ENCODE data around the gene FAM3D. TPM values are rescaled to one million over a fixed set of nuclear protein-coding genes. Genes with fewer than 3 reads are reported as not detected.

Gene FAM3D
- total RNA-seq, 1 experiment from 2014 or later, result 0.32 TPM

DNA sequence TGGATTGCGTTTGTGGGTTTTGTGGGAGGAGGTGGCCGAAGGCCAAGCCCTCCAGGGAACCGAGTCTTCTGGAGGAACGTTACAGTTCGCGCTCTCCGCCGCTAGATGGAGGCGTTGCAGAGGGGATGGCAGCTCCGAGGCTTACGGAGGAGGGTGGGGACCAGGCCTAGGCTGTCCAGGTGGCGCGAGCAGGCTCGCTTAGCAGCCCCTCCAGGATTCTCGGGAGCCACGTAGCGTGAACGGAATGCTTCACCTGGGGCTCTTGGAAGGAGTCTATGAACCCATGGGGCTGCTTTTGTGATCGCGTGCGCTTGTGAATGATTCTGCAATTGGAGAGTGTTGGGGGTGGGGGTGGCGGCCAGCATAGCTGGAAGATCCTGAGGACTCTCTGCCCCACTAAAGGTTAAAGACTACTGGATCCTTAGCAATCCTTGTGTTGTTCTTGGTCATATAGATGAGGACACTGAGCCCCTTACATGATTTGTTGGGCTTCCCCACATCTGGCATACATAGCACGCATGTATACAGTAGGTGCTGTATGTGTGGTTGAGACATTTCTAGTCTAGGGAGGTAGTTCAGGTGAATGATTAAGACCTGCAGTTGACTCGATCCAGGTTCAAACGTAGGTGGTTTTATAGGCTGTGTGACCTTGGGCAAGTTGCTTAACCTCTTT is 25.7 kb downstream of the FAM3D start:
- ATAC-seq, result peak; percentile 98
- DNase-seq (ENCODE audit: low read depth, low spot score), result peak; percentile 50
- no peaks in the 10 kb centered on the region for H3K9me2 ChIP-seq (ENCODE audit: insufficient read depth)
- ChIA-PET POLR2A (no interaction called here), CTCF (interaction anchor here (0.8 to 2.4 kb wide), 7 partner anchors 11 to 1169 kb away, joined by 3 to 17 read pairs (median 3); no protein-coding TSS in a partner anchor), RAD21 (ENCODE audit: low non-redundant PET in 1 of 2, low total read pairs in 2 of 2, uncharacterized antibody in 2 of 2, unreplicated experiment in 2 of 2) (no interaction called here)
- TF ChIP-seq CEBPB (IDR thresholded peaks at IDR 0.05; ENCODE audit: low read depth), result no peak
- TF ChIP-seq, protein P1, sequence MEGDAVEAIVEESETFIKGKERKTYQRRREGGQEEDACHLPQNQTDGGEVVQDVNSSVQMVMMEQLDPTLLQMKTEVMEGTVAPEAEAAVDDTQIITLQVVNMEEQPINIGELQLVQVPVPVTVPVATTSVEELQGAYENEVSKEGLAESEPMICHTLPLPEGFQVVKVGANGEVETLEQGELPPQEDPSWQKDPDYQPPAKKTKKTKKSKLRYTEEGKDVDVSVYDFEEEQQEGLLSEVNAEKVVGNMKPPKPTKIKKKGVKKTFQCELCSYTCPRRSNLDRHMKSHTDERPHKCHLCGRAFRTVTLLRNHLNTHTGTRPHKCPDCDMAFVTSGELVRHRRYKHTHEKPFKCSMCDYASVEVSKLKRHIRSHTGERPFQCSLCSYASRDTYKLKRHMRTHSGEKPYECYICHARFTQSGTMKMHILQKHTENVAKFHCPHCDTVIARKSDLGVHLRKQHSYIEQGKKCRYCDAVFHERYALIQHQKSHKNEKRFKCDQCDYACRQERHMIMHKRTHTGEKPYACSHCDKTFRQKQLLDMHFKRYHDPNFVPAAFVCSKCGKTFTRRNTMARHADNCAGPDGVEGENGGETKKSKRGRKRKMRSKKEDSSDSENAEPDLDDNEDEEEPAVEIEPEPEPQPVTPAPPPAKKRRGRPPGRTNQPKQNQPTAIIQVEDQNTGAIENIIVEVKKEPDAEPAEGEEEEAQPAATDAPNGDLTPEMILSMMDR (IDR thresholded peaks at IDR 0.05 in 2 of 3, conservative IDR thresholded peaks at IDR 0.05 in 1 of 3; ENCODE audit: borderline replicate concordance in 1 of 3, insufficient read depth in 1 of 3, low read depth in 2 of 3, low read length in 2 of 3), result peak; percentile 82 to 92 (median 91)
- no peak for TF ChIP-seq ELF1 (IDR thresholded peaks at IDR 0.05; ENCODE audit: borderline replicate concordance, low read depth)
- TF ChIP-seq YY1 (IDR thresholded peaks at IDR 0.05; ENCODE audit: extremely low read depth, insufficient replicate concordance, low read depth, low read length), result peak; percentile 14
- peak; percentile 98 for TF ChIP-seq RAD21 (IDR thresholded peaks at IDR 0.05; ENCODE audit: low read depth)
- intact Hi-C loops (cut with micrococcal nuclease), result loop anchor here (1.0 to 10.0 kb wide), 6 partner anchors 18 to 1216 kb away; partner anchors contain the start of gene CFAP20DC
- no peak overlapping the region for H3K27ac ChIP-seq (ENCODE audit: low read depth, low read length)
- H3K9me3 ChIP-seq (ENCODE audit: control insufficient read depth in 1 of 2, insufficient read depth in 1 of 2, low read depth in 1 of 2, low read length in 2 of 2), result no peaks in the 10 kb centered on the region
- H3K4me1 ChIP-seq (ENCODE audit: control insufficient read depth in 1 of 2, insufficient read depth in 2 of 2, low read length in 2 of 2), result peaks cover 0 to 5% of the 10 kb centered on the region in 2 experiments; a peak in 1 of 4 replicates
- H3K4me3 ChIP-seq (replicated peaks in 1 of 2; ENCODE audit: low read depth in 1 of 2, low read length in 2 of 2), result no peak overlapping the region
- no peaks in the 10 kb centered on the region for H3K36me3 ChIP-seq (ENCODE audit: control insufficient read depth in 1 of 2, insufficient read depth in 2 of 2, low read length in 2 of 2)
- H3K9ac ChIP-seq (ENCODE audit: low read length), result no peak overlapping the region
- H3K79me2 ChIP-seq (ENCODE audit: insufficient read depth, low read length), result no peaks in the 10 kb centered on the region
- no peaks in the 10 kb centered on the region for H4K20me1 ChIP-seq (ENCODE audit: insufficient read depth)
- no TSS peak for BruUV-seq (replicated peaks)
- H3K27me3 ChIP-seq (ENCODE audit: insufficient read depth, low read length), result no peaks in the 10 kb centered on the region
- H3K4me2 ChIP-seq (ENCODE audit: low read length), result peak overlapping the region; percentile 63
- H2AFZ ChIP-seq (ENCODE audit: low read depth, low read length, poor library complexity, severe bottlenecking), result peak overlapping the region; percentile 88

DNA sequence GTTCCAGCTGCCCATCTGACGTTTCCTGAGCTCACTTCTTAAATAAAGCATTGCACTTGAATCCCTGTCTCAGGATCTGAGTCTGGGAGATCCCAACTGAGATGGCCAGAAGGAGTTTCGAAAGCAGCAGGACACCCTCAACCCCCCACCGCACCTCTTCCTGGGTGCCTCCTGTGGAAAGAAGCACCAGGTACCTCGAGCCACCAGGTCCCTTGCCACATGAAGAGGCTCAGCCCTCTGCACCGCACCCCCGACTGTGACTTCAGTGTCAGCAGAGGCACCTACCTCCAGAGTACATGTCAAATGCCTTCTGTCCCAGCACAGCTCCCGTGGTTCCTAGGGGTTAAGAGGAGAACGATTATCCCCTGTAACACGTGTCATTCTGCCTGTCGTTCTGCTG is 26.7 kb downstream of the FAM3D start:
- H3K79me2 ChIP-seq (ENCODE audit: insufficient read depth, low read length), result no peaks in the 10 kb centered on the region
- H3K36me3 ChIP-seq (ENCODE audit: control insufficient read depth in 1 of 2, insufficient read depth in 2 of 2, low read length in 2 of 2), result no peaks in the 10 kb centered on the region
- H3K4me3 ChIP-seq (replicated peaks in 1 of 2; ENCODE audit: low read depth in 1 of 2, low read length in 2 of 2), result no peak overlapping the region
- ChIA-PET CTCF (interaction anchor here (2.0 kb wide), 1 partner anchor 10 kb away, joined by 17 read pairs; no protein-coding TSS in a partner anchor), POLR2A (no interaction called here), RAD21 (ENCODE audit: low non-redundant PET in 1 of 2, low total read pairs in 2 of 2, uncharacterized antibody in 2 of 2, unreplicated experiment in 2 of 2) (no interaction called here)
- DNase-seq (ENCODE audit: low read depth, low spot score) (no peak), ATAC-seq (no peak)
- H3K27ac ChIP-seq (ENCODE audit: low read depth, low read length), result no peak overlapping the region
- no peaks in the 10 kb centered on the region for H3K9me3 ChIP-seq (ENCODE audit: control insufficient read depth in 1 of 2, insufficient read depth in 1 of 2, low read depth in 1 of 2, low read length in 2 of 2)
- H3K27me3 ChIP-seq (ENCODE audit: insufficient read depth, low read length), result no peaks in the 10 kb centered on the region
- no peak overlapping the region for H3K9ac ChIP-seq (ENCODE audit: low read length)
- BruUV-seq (replicated peaks), result no TSS peak
- no peak overlapping the region for H3K4me2 ChIP-seq (ENCODE audit: low read length)
- H2AFZ ChIP-seq (ENCODE audit: low read depth, low read length, poor library complexity, severe bottlenecking), result no peak overlapping the region
- H3K9me2 ChIP-seq (ENCODE audit: insufficient read depth), result no peaks in the 10 kb centered on the region
- intact Hi-C loops (cut with micrococcal nuclease), result loop anchor here (1.0 to 10.0 kb wide), 6 partner anchors 19 to 1217 kb away; partner anchors contain the start of gene CFAP20DC
- peaks cover 0 to 5% of the 10 kb centered on the region in 2 experiments; a peak in 1 of 4 replicates for H3K4me1 ChIP-seq (ENCODE audit: control insufficient read depth in 1 of 2, insufficient read depth in 2 of 2, low read length in 2 of 2)
- H4K20me1 ChIP-seq (ENCODE audit: insufficient read depth), result no peaks in the 10 kb centered on the region
- no peak for TF ChIP-seq YY1 (IDR thresholded peaks at IDR 0.05; ENCODE audit: extremely low read depth, insufficient replicate concordance, low read depth, low read length)
- TF ChIP-seq EZH2phosphoT487 (IDR thresholded peaks at IDR 0.05; ENCODE audit: borderline replicate concordance), result no peak
- no peak for TF ChIP-seq EGR1 (IDR thresholded peaks at IDR 0.05; ENCODE audit: low read depth)
- TF ChIP-seq RAD21 (IDR thresholded peaks at IDR 0.05; ENCODE audit: low read depth), result no peak
- TF ChIP-seq TCF7L2 (IDR thresholded peaks at IDR 0.05; ENCODE audit: borderline replicate concordance, extremely low read depth, insufficient read depth, insufficient read length), result no peak
- no peak for TF ChIP-seq POLR2AphosphoS5 (IDR thresholded peaks at IDR 0.05; ENCODE audit: low read depth, low read length)
- TF ChIP-seq, protein P2, sequence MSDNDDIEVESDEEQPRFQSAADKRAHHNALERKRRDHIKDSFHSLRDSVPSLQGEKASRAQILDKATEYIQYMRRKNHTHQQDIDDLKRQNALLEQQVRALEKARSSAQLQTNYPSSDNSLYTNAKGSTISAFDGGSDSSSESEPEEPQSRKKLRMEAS (IDR thresholded peaks at IDR 0.05), result no peak
- TF ChIP-seq, protein P3, sequence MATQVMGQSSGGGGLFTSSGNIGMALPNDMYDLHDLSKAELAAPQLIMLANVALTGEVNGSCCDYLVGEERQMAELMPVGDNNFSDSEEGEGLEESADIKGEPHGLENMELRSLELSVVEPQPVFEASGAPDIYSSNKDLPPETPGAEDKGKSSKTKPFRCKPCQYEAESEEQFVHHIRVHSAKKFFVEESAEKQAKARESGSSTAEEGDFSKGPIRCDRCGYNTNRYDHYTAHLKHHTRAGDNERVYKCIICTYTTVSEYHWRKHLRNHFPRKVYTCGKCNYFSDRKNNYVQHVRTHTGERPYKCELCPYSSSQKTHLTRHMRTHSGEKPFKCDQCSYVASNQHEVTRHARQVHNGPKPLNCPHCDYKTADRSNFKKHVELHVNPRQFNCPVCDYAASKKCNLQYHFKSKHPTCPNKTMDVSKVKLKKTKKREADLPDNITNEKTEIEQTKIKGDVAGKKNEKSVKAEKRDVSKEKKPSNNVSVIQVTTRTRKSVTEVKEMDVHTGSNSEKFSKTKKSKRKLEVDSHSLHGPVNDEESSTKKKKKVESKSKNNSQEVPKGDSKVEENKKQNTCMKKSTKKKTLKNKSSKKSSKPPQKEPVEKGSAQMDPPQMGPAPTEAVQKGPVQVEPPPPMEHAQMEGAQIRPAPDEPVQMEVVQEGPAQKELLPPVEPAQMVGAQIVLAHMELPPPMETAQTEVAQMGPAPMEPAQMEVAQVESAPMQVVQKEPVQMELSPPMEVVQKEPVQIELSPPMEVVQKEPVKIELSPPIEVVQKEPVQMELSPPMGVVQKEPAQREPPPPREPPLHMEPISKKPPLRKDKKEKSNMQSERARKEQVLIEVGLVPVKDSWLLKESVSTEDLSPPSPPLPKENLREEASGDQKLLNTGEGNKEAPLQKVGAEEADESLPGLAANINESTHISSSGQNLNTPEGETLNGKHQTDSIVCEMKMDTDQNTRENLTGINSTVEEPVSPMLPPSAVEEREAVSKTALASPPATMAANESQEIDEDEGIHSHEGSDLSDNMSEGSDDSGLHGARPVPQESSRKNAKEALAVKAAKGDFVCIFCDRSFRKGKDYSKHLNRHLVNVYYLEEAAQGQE (IDR thresholded peaks at IDR 0.05; ENCODE audit: low read depth), result no peak
